Thymus (tissue), 11 donors: ENCODE data around the gene DNMT1. TPM values are rescaled to one million over a fixed set of nuclear protein-coding genes. Genes with fewer than 3 reads are reported as not detected.

ENCODE experiments used
- DNase-seq, 9 donors: peaks; one replicate each; pipeline ENCODE4 v3.0.0-alpha.2; 2013; ENCODE audit warnings: low spot score in 9 of 9, low read depth in 6 of 9, missing footprints in 1 of 9
- H3K27ac ChIP-seq, 2 donors: one replicate each; pipeline ENCODE4 v1.5.1; 2013; ENCODE audit warnings: control low read depth in 1 of 2, low read depth in 1 of 2, low read length in 1 of 2, mild to moderate bottlenecking in 1 of 2, moderate library complexity in 1 of 2
- H3K27me3 ChIP-seq, 2 donors: one replicate each; pipeline ENCODE4 v1.5.1; 2013; ENCODE audit warnings: low read length in 1 of 2; ENCODE audit not compliant: control insufficient read depth in 2 of 2, insufficient read depth in 1 of 2
- H3K36me3 ChIP-seq, 2 donors: one replicate each; pipeline ENCODE4 v1.5.1; 2013; ENCODE audit warnings: low read length in 1 of 2, mild to moderate bottlenecking in 1 of 2, moderate library complexity in 1 of 2; ENCODE audit not compliant: control insufficient read depth in 2 of 2, insufficient read depth in 2 of 2
- H3K4me1 ChIP-seq, 2 donors: one replicate each; pipeline ENCODE4 v1.5.1; 2013; ENCODE audit warnings: low read length in 2 of 2; ENCODE audit not compliant: control insufficient read depth in 2 of 2, insufficient read depth in 2 of 2
- H3K4me3 ChIP-seq, 2 donors: one replicate each; pipeline ENCODE4 v1.5.1; 2013; ENCODE audit warnings: low read length in 2 of 2, control low read depth in 1 of 2, mild to moderate bottlenecking in 1 of 2
- H3K9me3 ChIP-seq, 2 donors: one replicate each; pipeline ENCODE4 v1.5.1; 2013; ENCODE audit warnings: low read length in 1 of 2, mild to moderate bottlenecking in 1 of 2; ENCODE audit not compliant: control insufficient read depth in 2 of 2, insufficient read depth in 1 of 2
- WGBS: extraction: QIAGEN DNeasy Blood & Tissue Kit; methylation state at CpG from one replicate; pipeline ENCODE4 v1.1.7; 2013; 5-methylcytosine and 5-hydroxymethylcytosine counted together
- polyA plus RNA-seq: library from polyadenylated mRNA; stranded (reverse); fragments of 200-250 nt; gene quantifications from one replicate; pipeline ENCODE4 v1.2.3, GENCODE V29; 2013
- total RNA-seq: library from RNA; stranded (reverse); fragments of 120-200 nt; gene quantifications from one replicate; pipeline ENCODE4 v1.2.4, GENCODE V29; 2013
- donor health status: healthy.

DNMT1 gene
- total and polyA plus RNA-seq, 2 donors, result 46.0 to 65.0 TPM

DNA sequence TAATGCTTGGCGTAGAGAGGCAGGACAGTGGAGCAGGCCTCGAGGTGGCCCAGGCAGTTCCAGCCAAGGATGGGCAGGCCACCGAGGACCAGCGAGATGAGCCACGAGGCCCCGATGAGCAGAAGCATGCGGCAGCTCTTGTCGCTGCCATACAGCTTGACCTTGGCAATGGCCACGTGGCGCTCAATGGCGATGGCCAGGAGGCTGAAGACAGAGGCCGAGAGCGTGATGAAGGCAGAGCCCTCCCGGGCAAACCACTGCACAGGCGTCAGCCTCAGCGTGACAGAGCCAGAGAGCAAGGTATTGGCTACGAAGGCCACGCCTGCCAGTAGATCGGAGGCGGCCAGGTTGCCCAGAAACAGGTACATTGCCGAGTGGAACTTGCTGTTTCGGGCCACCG, 29.6 kb upstream of the DNMT1 start:
- no peak overlapping the region for H3K27ac ChIP-seq
- WGBS, result 97% methylated on average over 23 of the region's 23 CpGs

DNA sequence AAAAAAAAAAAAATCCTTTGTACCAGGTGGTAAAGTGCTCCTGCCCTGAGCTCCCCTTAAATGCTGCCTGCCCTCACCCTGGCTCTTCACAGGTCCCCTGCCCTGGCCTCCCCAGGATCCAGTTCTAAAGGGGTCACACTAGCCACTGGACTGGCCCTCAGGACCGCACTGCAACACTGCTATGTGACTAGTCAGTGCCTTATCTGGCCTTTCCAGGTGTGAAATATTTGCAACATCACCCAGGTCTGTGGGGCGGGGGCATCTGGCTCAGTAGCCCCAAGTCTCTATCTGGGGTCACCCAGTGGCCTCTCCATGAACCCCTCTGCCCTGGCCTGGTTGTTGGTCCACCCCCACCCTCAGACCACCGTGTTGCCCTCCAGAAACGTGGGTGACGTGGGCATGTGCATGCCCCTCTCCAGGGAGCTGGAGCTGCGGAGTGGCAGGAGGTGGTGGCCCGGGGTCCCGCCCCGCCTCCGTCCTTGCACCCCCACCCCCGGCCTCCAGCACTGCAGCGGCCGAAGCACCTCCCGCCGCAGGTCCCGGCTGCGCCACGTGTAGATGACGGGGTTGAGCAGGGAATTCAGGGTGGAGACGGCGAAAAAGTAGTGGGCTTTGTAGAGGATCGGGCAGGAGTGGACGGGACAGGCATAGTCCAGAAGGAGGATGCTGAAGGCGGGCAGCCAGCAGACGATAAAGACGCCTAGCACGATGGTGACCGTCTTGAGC, 28.9 kb upstream of the DNMT1 start:
- Histone ChIP-seq H3K27ac (no peak overlapping the region), H3K4me1 (peaks cover 0 to 28% of the 10 kb centered on the region in 2 donors), H3K9me3 (no peaks in the 10 kb centered on the region), H3K36me3 (peaks cover 0 to 3% of the 10 kb centered on the region in 2 donors), H3K27me3 (no peaks in the 10 kb centered on the region), H3K4me3 (no peak overlapping the region)
- 98% methylated on average over 28 of the region's 28 CpGs for WGBS
- no peak for DNase-seq

More for the DNA sequence above, 29.6 kb upstream of the DNMT1 start:
- Histone ChIP-seq H3K36me3 (peaks cover 0 to 3% of the 10 kb centered on the region in 2 donors), H3K27me3 (no peaks in the 10 kb centered on the region), H3K4me1 (peaks cover 0 to 32% of the 10 kb centered on the region in 2 donors), H3K9me3 (no peaks in the 10 kb centered on the region), H3K4me3 (no peak overlapping the region)
- no peak for DNase-seq

DNA sequence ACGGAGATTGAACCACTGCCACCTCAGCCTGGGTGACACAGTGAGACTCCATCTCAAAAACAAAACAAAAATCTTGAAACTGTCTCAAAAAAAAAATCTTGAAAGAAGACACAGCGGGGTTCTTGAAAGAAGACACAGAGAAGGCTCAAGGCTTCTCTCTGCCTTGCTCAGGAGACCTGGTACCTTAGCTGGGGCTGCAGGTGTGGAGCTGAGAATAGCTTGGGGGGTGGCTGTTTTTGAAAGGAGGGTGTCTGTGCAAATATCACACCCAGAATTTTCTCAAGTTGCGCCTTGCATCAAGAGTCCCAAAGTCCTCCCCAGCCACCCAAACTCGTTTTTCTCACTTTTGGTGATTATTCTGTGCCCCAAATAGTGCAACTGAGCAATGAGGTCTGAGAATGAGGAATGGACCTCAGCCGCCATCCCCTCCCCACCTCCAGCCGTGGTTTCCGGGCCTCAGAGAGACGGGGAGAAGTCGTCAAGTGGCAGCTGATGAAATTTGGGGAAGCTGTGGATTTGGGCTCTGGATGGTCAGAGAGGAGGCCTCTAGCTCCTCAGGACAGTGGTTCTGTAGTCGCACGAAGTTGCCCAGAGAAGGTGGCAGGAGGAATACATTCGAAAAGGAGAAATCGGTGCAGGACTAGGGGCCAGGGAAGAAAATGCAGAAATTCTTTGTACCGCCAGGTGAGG, 27.6 kb upstream of the DNMT1 start:
- H3K4me1 ChIP-seq, result peaks cover 0 to 24% of the 10 kb centered on the region in 2 donors
- peaks cover 0 to 3% of the 10 kb centered on the region in 2 donors for H3K36me3 ChIP-seq
- H3K9me3 ChIP-seq, result no peaks in the 10 kb centered on the region
- 53% methylated on average over 14 of the region's 14 CpGs for WGBS
- no peaks in the 10 kb centered on the region for H3K27me3 ChIP-seq
- no peak overlapping the region for H3K27ac ChIP-seq
- no peak for DNase-seq
- no peak overlapping the region for H3K4me3 ChIP-seq

DNA sequence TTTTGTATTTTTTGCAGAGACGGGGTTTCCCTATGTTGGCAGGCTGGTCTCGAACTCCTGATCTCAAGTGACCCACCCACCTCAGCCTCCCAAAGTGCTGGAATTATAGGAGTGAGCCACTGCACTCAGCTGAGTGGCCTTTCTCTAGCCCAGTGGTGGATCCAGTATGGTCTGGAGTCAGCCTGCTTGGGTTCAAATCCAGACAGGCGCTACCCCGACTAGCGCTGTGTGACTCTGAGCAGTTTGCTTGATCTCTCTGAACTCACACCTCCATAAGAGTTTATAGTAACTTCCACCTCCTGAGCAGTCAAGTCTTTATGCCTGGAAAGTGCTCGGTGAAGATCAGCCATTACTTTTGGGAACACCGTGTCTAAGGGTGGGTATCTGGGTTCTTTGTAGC, 25.9 kb upstream of the DNMT1 start:
- Histone ChIP-seq H3K27ac (peak overlapping the region in 1 of 2 donors; percentile 32), H3K36me3 (peaks cover 0 to 3% of the 10 kb centered on the region in 2 donors), H3K4me3 (no peak overlapping the region), H3K9me3 (no peaks in the 10 kb centered on the region), H3K4me1 (peaks cover 0 to 15% of the 10 kb centered on the region in 2 donors), H3K27me3 (no peaks in the 10 kb centered on the region)
- WGBS, result 98% methylated on average over 7 of the region's 7 CpGs
- DNase-seq, result no peak

DNA sequence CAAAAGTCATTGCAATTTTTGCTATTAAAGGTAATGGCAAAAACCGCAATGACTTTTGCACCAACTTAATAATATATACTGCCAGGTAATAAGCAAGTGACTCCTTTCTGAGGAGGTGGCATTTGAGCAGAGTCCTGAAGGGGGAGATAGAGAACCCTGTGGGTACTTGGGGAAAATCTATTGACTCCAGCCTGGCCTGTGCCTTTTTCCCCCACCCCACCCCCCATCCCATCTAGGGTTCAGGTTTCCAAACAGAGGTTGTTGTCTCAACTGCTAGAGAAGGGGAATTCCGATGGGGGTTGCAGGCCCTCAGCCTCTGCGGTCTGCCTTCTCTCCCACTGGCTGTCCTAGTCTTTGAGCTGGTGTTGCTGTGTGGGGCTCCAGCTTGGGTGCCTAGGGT, 24.9 kb upstream of the DNMT1 start:
- peaks cover 0 to 3% of the 10 kb centered on the region in 2 donors for H3K36me3 ChIP-seq
- peaks cover 0 to 15% of the 10 kb centered on the region in 2 donors for H3K4me1 ChIP-seq
- no peaks in the 10 kb centered on the region for H3K27me3 ChIP-seq
- DNase-seq, result peak in 1 of 9 donors; percentile 43
- no peak overlapping the region for H3K4me3 ChIP-seq
- no peak overlapping the region for H3K27ac ChIP-seq
- H3K9me3 ChIP-seq, result no peaks in the 10 kb centered on the region
- WGBS, result 65% methylated on average over 3 of the region's 3 CpGs

DNA sequence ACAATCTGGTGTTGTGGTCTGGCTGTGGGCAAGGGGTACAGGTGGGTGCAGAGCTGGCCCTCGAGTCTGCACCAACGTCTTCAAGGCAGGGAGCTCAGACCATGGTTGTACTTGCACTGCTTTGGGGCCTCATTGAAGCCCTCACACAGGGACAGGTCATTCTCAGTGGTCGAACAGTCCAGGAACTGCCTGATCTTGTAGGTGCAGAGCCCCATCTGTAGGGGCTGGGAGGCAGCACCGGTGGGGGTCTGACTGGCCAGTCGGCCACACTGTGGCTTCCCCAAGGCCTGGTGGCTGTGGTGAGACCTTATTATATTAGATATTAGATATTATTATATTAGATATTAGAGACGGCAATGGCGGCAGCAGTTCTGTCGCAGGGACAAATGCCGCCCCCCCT, 22.3 kb upstream of the DNMT1 start:
- Histone ChIP-seq H3K9me3 (no peaks in the 10 kb centered on the region), H3K4me1 (peaks cover 0 to 11% of the 10 kb centered on the region in 2 donors), H3K27ac (no peak overlapping the region), H3K36me3 (no peaks in the 10 kb centered on the region), H3K4me3 (no peak overlapping the region), H3K27me3 (no peaks in the 10 kb centered on the region)
- no peak for DNase-seq
- WGBS, result 95% methylated on average over 9 of the region's 9 CpGs

DNA sequence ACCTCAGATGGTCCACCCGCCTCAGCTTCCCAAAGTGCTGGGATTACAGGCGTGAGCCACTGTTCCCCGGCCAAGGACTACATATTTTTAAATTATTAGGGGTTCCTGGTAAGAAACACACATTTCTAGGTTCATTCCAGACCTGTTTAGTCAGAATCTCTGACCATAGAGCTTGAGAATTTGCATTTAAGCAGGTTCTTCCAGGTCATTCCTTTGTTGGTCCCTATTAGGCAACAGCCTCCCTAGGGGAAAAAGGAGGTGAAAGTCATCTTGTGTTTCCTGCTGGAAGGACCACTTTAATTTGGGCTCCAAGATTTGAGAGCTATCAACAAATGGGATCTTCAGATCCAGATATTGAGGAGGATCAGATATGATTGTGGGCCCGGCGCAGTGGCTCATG, 20.0 kb upstream of the DNMT1 start:
- Histone ChIP-seq H3K36me3 (no peaks in the 10 kb centered on the region), H3K27me3 (no peaks in the 10 kb centered on the region), H3K4me1 (peaks cover 0 to under 1% of the 10 kb centered on the region in 2 donors), H3K4me3 (no peak overlapping the region), H3K9me3 (no peaks in the 10 kb centered on the region), H3K27ac (no peak overlapping the region)
- 97% methylated on average over 5 of the region's 5 CpGs for WGBS
- no peak for DNase-seq

DNA sequence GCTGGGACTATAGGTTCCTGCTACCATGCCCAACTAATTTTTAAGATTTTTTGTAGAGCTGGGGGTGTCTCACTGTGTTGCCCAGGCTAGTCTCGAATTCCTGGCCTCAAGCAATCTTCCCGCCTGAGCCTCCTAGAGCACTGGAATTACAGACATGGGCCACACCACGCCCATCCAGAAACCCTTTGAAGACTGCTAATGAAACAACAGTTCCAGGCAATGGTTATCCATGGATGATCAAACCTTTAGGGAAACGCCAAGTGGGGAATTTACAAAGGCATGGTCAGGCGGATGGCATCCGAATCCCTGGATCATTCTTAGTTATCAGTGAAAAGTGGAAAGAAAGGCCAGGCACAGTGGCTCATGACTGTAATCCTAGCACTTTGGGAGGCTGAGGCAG, 16.9 kb upstream of the DNMT1 start:
- Histone ChIP-seq H3K36me3 (no peaks in the 10 kb centered on the region), H3K4me1 (no peaks in the 10 kb centered on the region), H3K9me3 (peaks cover 0 to 6% of the 10 kb centered on the region in 2 donors), H3K27me3 (no peaks in the 10 kb centered on the region), H3K4me3 (no peak overlapping the region), H3K27ac (no peak overlapping the region)
- DNase-seq, result no peak
- WGBS, result 96% methylated on average over 6 of the region's 6 CpGs

DNA sequence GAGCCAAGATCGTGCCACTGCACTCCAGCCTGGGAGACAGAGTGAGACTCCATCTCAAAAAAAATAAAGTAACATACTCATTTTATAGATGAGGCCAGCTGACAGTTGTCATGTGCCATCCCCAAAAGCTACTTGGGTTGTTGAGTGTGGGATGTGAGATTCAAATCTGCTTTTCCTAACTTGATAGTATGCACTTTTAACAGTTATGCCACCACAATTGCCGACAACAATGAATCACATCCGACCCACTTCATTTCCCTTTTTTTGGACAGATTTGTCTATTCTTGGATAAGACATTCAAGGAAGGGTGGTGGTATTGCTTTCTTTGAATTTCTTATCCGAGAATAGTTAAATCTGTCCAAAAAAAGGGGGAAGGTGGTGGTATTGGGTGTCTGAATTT, 16.3 kb upstream of the DNMT1 start:
- peaks cover 0 to 6% of the 10 kb centered on the region in 2 donors for H3K9me3 ChIP-seq
- H3K36me3 ChIP-seq, result no peaks in the 10 kb centered on the region
- no peak overlapping the region for H3K27ac ChIP-seq
- no peak for DNase-seq
- H3K4me3 ChIP-seq, result no peak overlapping the region
- no peaks in the 10 kb centered on the region for H3K27me3 ChIP-seq
- 87% methylated on average over 4 of the region's 4 CpGs for WGBS
- H3K4me1 ChIP-seq, result no peaks in the 10 kb centered on the region
